Lower leg skin (tissue), 3 donors: ENCODE measurements around the gene HOMER1.

Experiments
- POLR2A ChIP-seq, 2 donors: fragments of 450-650 bp; IDR thresholded peaks; one replicate each; pipeline ENCODE4 v1.6.1; 2016 to 2017; ENCODE audit warnings: antibody characterized with exemption in 2 of 2, mild to moderate bottlenecking in 1 of 2, moderate library complexity in 1 of 2
- TF ChIP-seq, protein P1 (sequence below), 3 donors: fragments of 450-650 bp; IDR thresholded peaks; one replicate each; pipeline ENCODE4 v1.5.1; 2016; ENCODE audit warnings: antibody characterized with exemption in 3 of 3, mild to moderate bottlenecking in 3 of 3, moderate library complexity in 2 of 3

DNA sequence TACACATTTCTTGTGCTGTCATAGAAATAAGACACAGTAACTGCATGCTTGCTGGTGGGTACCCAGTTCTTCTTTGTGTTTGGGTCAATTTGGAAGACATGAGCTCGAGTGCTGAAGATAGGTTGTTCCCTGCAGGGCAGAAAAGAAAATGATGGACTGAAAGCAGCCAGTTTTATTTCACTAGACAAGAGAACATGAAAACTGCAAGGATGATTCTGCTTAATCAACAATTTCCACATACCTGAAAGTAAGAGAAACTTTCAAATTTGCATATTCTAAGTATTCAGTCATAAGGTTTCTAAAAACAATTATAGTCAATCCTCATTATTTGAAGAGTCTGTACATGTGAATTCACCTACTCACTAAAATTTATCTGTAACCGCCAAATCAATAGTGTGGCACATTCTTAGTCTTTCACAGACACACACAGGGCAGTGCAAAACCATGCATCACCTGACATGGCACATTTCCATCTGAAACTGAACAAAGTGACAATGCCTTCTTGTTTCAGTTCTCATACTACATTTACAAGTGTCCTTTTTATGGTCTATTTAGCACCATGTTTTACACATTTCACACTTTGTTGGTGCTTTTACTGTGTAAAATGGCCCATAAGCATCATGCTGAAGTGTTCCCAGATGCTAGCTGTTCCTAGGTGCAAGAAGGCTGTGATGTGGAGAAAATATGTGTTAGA is 56.9 kb downstream of the HOMER1 start:
- TF ChIP-seq, protein P1, sequence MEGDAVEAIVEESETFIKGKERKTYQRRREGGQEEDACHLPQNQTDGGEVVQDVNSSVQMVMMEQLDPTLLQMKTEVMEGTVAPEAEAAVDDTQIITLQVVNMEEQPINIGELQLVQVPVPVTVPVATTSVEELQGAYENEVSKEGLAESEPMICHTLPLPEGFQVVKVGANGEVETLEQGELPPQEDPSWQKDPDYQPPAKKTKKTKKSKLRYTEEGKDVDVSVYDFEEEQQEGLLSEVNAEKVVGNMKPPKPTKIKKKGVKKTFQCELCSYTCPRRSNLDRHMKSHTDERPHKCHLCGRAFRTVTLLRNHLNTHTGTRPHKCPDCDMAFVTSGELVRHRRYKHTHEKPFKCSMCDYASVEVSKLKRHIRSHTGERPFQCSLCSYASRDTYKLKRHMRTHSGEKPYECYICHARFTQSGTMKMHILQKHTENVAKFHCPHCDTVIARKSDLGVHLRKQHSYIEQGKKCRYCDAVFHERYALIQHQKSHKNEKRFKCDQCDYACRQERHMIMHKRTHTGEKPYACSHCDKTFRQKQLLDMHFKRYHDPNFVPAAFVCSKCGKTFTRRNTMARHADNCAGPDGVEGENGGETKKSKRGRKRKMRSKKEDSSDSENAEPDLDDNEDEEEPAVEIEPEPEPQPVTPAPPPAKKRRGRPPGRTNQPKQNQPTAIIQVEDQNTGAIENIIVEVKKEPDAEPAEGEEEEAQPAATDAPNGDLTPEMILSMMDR (IDR thresholded peaks at IDR 0.05), result no peak
- TF ChIP-seq POLR2A (IDR thresholded peaks at IDR 0.05), result no peak
